ENCODE measurements around the gene RALGDS.
A peak's percentile ranks its signal among the peaks of the same experiment; 100 is the strongest.
"Not testable (repeated sequence)": the region's sequence is repeated elsewhere in the genome, so short reads cannot be mapped to it uniquely, and the experiment has no call there.

The RALGDS gene

GRCh38 chr9:133104718-133105460 lies 16.2 kb downstream of the RALGDS start:
- no peak for DNase-seq

GRCh38 chr9:133103987-133104505 lies 17.0 kb downstream of the RALGDS start:
- DNase-seq, result no peak

GRCh38 chr9:133103183-133103986 lies 17.7 kb downstream of the RALGDS start:
- DNase-seq, result peak; percentile 79

- no peak for DNase-seq
Measured at GRCh38 chr9:133102190-133103021, 18.6 kb downstream of the RALGDS start.

- DNase-seq, result no peak
Measured at GRCh38 chr9:133101356-133102189, 19.5 kb downstream of the RALGDS start.

GRCh38 chr9:133100506-133101355 lies 20.3 kb downstream of the RALGDS start:
- DNase-seq, result no peak

GRCh38 chr9:133099726-133100505 lies 21.1 kb downstream of the RALGDS start:
- no peak for DNase-seq

GRCh38 chr9:133098871-133099270 lies 22.2 kb downstream of the RALGDS start:
- no peak for DNase-seq

GRCh38 chr9:133098104-133098754 lies 22.8 kb downstream of the RALGDS start:
- DNase-seq, result no peak

GRCh38 chr9:133094842-133095393 lies 26.1 kb downstream of the RALGDS start:
- no peak for DNase-seq

- not testable (repeated sequence) for DNase-seq
Measured at GRCh38 chr9:133094351-133094750, 26.7 kb downstream of the RALGDS start.

GRCh38 chr9:133090752-133091385 lies 30.2 kb downstream of the RALGDS start:
- DNase-seq, result no peak

- no peak for DNase-seq
Measured at GRCh38 chr9:133090187-133090586, 30.9 kb downstream of the RALGDS start.

- no peak for DNase-seq
Measured at GRCh38 chr9:133089271-133089671, 31.8 kb downstream of the RALGDS start.

- DNase-seq, result no peak
Measured at GRCh38 chr9:133088756-133089155, 32.3 kb downstream of the RALGDS start.

- DNase-seq, result no peak
Measured at GRCh38 chr9:133088146-133088750, 32.8 kb downstream of the RALGDS start.

GRCh38 chr9:133087429-133088145 lies 33.5 kb downstream of the RALGDS start:
- DNase-seq, result no peak

- DNase-seq, result no peak
Measured at GRCh38 chr9:133086894-133087293, 34.1 kb downstream of the RALGDS start.
